22Rv1 (cell line): Measurements from ENCODE around the gene NUTM2A.
"Not testable (repeated sequence)": the region's sequence is repeated elsewhere in the genome, so short reads cannot be mapped to it uniquely, and the experiment has no call there.

Experiments
- CTCF ChIP-seq: fragments of 450-650 bp; IDR thresholded peaks from 2 replicates; pipeline ENCODE4 v1.5.1; 2017; ENCODE audit warnings: mild to moderate bottlenecking
- ZFX ChIP-seq: fragments of 450-650 bp; IDR thresholded peaks from 2 replicates; pipeline ENCODE4 v1.6.1; 2017; ENCODE audit warnings: antibody characterized with exemption, borderline replicate concordance

- not testable (repeated sequence) for TF ChIP-seq CTCF, ZFX
Observed at GRCh38 chr10:87219370-87219769, 5.9 kb upstream of the NUTM2A start.
